Breast epithelium (tissue), 3 donors: ENCODE data around the gene PIP4P1.

Source experiments
- POLR2A ChIP-seq: fragments of 450-650 bp; IDR thresholded peaks from one replicate; pipeline ENCODE4 v1.6.1; 2016; ENCODE audit warnings: antibody characterized with exemption, mild to moderate bottlenecking, moderate library complexity
- TF ChIP-seq, protein P1 (sequence below), 3 donors: fragments of 450-650 bp; IDR thresholded peaks; one replicate each; pipeline ENCODE4 v1.5.1; 2016 to 2017; ENCODE audit warnings: antibody characterized with exemption in 3 of 3, mild to moderate bottlenecking in 3 of 3, moderate library complexity in 3 of 3

DNA sequence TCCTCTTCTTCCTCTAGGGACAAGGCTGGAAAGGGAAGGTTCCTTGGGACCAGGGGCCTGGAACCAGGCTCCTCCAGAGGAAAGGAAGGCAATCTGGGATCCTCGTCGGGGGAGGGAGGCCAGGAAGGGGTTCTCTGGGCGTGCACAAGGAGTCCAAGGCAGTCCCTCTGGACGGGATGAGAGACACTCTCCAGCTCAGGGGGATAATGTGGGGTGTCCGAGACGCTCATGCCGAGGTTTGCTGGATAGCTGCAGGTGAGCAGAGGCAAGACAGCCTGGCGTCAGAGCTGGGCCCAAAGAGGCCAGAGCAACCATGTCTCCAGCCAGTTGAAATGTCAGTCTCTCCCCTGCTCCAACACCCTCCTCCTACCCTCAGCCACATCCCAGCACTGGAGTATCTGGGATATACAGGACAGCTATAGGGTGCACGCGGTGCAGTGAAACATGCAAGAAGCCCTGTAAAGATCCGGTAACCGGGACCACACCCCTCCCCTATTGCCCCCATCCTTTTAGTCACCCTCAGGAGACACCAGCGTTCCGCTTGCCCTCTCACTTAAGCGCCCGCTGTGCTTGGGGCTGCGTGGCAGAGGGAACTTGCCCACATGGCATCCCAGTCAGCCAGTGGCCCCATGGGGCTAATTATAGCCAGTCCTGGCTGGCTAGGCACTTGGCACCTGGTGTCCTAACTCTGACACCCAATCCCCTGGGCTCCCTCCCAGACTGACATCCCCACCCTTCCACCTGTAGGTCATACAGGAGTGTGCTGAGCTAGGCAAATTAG, 25.5 kb downstream of the PIP4P1 start, which contains the start of gene KLHL33:
- TF ChIP-seq POLR2A, result no peak
- TF ChIP-seq, protein P1, sequence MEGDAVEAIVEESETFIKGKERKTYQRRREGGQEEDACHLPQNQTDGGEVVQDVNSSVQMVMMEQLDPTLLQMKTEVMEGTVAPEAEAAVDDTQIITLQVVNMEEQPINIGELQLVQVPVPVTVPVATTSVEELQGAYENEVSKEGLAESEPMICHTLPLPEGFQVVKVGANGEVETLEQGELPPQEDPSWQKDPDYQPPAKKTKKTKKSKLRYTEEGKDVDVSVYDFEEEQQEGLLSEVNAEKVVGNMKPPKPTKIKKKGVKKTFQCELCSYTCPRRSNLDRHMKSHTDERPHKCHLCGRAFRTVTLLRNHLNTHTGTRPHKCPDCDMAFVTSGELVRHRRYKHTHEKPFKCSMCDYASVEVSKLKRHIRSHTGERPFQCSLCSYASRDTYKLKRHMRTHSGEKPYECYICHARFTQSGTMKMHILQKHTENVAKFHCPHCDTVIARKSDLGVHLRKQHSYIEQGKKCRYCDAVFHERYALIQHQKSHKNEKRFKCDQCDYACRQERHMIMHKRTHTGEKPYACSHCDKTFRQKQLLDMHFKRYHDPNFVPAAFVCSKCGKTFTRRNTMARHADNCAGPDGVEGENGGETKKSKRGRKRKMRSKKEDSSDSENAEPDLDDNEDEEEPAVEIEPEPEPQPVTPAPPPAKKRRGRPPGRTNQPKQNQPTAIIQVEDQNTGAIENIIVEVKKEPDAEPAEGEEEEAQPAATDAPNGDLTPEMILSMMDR (IDR thresholded peaks at IDR 0.05), result no peak
